Brain microvascular endothelial cell (primary cell): ENCODE data around the gene AIF1.
A peak's percentile ranks its signal among the peaks of the same experiment; 100 is the strongest.

ENCODE experiments used
- DNase-seq: peaks from one replicate; pipeline ENCODE4 v3.0.0-alpha.2; 2020
- H3K27ac ChIP-seq: fragments of 250-450 bp; sonication (Bioruptor Pico); 2 replicates; pipeline ENCODE4 v1.5.1; 2020; ENCODE audit warnings: mild to moderate bottlenecking, moderate library complexity
- H3K27me3 ChIP-seq: fragments of 250-450 bp; sonication (Bioruptor Pico); replicated peaks from 2 replicates; pipeline ENCODE4 v1.5.1; 2020; ENCODE audit warnings: mild to moderate bottlenecking
- H3K36me3 ChIP-seq: fragments of 250-450 bp; sonication (Bioruptor Pico); replicated peaks from 2 replicates; pipeline ENCODE4 v1.5.1; 2020; ENCODE audit warnings: mild to moderate bottlenecking
- H3K4me3 ChIP-seq: 2 replicates; pipeline ENCODE4 v1.5.1; 2011; ENCODE audit warnings: low read depth, mild to moderate bottlenecking, control low read depth, low read length, moderate library complexity
- CTCF ChIP-seq: IDR thresholded peaks from 2 replicates; pipeline ENCODE4 v1.5.1; 2011; ENCODE audit warnings: low read depth, mild to moderate bottlenecking, moderate library complexity, low read length, control low read depth, inconsistent platforms; ENCODE audit errors: missing control alignments
- in situ Hi-C: cut with HindIII; loops from 2 replicates; pipeline ENCODE4 v1.10.0; 2017; ENCODE audit warnings: low sequenced_read_pairs, low pct_ligation_motif_present

The AIF1 gene

GRCh38 chr6:31577579-31577966 lies 37.5 kb upstream of the AIF1 start:
- no peak for TF ChIP-seq CTCF
- no peak overlapping the region for H3K27ac ChIP-seq
- no peak for DNase-seq
- no peaks in the 10 kb centered on the region for H3K27me3 ChIP-seq
- no peaks in the 10 kb centered on the region for H3K36me3 ChIP-seq
- H3K4me3 ChIP-seq: no peak overlapping the region
- in situ Hi-C loops: no loop called here

GRCh38 chr6:31578184-31579118 lies 36.6 kb upstream of the AIF1 start:
- TF ChIP-seq CTCF: no peak
- in situ Hi-C loops: no loop called here
- H3K27ac ChIP-seq: no peak overlapping the region
- no peak for DNase-seq
- no peak overlapping the region for H3K4me3 ChIP-seq
- H3K36me3 ChIP-seq: no peaks in the 10 kb centered on the region
- no peaks in the 10 kb centered on the region for H3K27me3 ChIP-seq

- Histone ChIP-seq H3K36me3 (no peaks in the 10 kb centered on the region), H3K27me3 (no peaks in the 10 kb centered on the region), H3K27ac (no peak overlapping the region), H3K4me3 (no peak overlapping the region)
- in situ Hi-C loops: no loop called here
- no peak for TF ChIP-seq CTCF
- DNase-seq: no peak
Observed at GRCh38 chr6:31579119-31579505, 35.9 kb upstream of the AIF1 start.

DNA sequence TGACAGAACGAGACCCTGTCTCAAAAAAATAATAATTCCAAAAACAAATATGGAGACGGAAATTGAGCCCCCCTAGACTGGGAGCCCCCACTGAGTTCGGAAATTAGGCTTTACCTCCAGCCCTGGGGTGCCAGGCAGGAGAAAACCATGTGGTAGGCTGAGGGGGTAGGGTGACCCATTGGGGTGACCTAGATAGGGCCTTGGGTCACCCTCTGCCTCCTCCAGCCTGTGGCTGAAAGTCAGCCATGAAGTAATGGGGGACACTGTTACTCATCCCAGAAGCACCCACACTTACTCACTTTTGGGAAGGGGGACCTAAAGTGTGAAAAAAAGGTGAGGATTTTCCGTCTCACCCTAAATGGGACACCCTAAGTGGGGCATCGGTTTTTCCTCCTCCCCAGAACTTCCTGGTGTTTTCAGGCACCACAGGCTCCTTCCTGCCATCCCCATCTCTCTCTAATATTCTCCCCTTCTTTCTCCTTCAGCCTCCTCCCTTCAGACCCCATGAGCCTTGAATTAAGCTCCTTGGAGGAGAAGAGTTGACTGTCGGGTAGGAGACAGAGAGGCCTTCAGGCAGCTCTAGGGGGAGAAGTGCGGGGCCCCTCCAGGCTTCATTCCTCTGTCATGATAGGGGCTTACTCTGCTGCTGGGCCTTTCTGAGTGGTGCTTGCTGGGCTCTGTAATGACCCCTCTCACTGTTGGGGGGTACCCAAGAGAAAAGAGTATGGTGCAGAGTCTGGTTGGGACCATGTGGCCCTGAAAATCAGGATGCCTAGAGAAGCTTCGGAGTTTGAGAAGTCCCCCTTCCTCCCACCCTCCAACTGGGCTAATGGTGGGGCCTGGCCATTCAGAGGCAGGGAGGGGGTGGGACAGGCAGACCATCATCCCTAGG lies 35.2 kb upstream of the AIF1 start:
- no peak overlapping the region for H3K4me3 ChIP-seq

GRCh38 chr6:31580438-31580740 lies 34.6 kb upstream of the AIF1 start:
- H3K27me3 ChIP-seq: no peaks in the 10 kb centered on the region
- no peak for TF ChIP-seq CTCF
- DNase-seq: no peak
- in situ Hi-C loops: no loop called here
- H3K27ac ChIP-seq: no peak overlapping the region
- no peaks in the 10 kb centered on the region for H3K36me3 ChIP-seq
- peak overlapping the region; percentile 80 for H3K4me3 ChIP-seq

More for the DNA sequence above, 35.2 kb upstream of the AIF1 start:
- no peaks in the 10 kb centered on the region for H3K27me3 ChIP-seq
- DNase-seq: no peak
- H3K36me3 ChIP-seq: no peaks in the 10 kb centered on the region
- no peak overlapping the region for H3K27ac ChIP-seq
- TF ChIP-seq CTCF: no peak
- in situ Hi-C loops: no loop called here
